BE2C (cell line): ENCODE data around the gene RALGPS1.

Experiments used
- DNase-seq: peaks from one replicate; pipeline ENCODE4 v3.0.0-alpha.2; 2020
- H3K27me3 ChIP-seq: fragments of 250-450 bp; sonication (Bioruptor Pico); 2 replicates; pipeline ENCODE4 v1.5.1; 2020; ENCODE audit warnings: mild to moderate bottlenecking
- H3K36me3 ChIP-seq: fragments of 250-450 bp; sonication (Bioruptor Pico); 2 replicates; pipeline ENCODE4 v1.5.1; 2020; ENCODE audit warnings: mild to moderate bottlenecking
- H3K4me1 ChIP-seq: fragments of 250-450 bp; sonication (Bioruptor Pico); 2 replicates; pipeline ENCODE4 v1.5.1; 2020
- H3K4me3 ChIP-seq: 2 replicates; pipeline ENCODE4 v1.5.1; 2011; ENCODE audit warnings: low read depth, low read length
- H3K9me3 ChIP-seq: fragments of 250-450 bp; sonication (Bioruptor Pico); 2 replicates; pipeline ENCODE4 v1.5.1; 2020
- CTCF ChIP-seq: IDR thresholded peaks from 2 replicates; pipeline ENCODE4 v1.5.1; 2012; ENCODE audit warnings: mild to moderate bottlenecking, low read depth, low read length

RALGPS1 gene

GRCh38 chr9:127107929-127108876 is 193.6 kb downstream of the RALGPS1 start:
- H3K27me3 ChIP-seq: no peaks in the 10 kb centered on the region
- H3K9me3 ChIP-seq: no peaks in the 10 kb centered on the region
- no peak for DNase-seq
- H3K4me3 ChIP-seq: no peak overlapping the region
- peaks cover 16% of the 10 kb centered on the region for H3K4me1 ChIP-seq
- H3K36me3 ChIP-seq: peaks cover 4% of the 10 kb centered on the region
- TF ChIP-seq CTCF: no peak

DNA sequence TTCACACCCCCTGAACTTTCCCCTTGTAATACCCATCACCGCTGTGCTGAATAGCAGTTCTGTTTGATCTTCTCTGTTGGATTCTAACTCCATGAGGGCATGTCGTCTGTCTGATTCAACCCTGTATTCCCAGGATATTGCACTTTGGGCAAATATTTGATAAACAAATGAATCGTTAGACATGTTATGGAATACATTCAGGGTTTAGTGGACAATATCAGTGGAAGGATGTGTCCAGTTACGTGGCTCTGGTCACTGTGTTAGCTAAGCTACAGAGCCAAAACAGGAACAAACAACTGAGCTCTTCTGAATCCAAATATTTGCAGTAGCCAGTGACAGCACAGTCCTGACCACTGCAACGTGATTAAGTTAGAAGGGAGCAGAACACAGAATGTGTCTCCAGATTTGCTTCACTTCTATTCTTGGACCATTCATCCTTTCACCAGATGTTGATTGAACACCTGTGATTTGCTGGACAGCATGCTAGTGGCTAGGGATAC is 194.7 kb downstream of the RALGPS1 start:
- Histone ChIP-seq H3K9me3 (no peaks in the 10 kb centered on the region), H3K27me3 (no peaks in the 10 kb centered on the region), H3K4me1 (peaks cover 10% of the 10 kb centered on the region), H3K4me3 (no peak overlapping the region), H3K36me3 (peaks cover 4% of the 10 kb centered on the region)
- TF ChIP-seq CTCF: no peak
- DNase-seq: no peak

DNA sequence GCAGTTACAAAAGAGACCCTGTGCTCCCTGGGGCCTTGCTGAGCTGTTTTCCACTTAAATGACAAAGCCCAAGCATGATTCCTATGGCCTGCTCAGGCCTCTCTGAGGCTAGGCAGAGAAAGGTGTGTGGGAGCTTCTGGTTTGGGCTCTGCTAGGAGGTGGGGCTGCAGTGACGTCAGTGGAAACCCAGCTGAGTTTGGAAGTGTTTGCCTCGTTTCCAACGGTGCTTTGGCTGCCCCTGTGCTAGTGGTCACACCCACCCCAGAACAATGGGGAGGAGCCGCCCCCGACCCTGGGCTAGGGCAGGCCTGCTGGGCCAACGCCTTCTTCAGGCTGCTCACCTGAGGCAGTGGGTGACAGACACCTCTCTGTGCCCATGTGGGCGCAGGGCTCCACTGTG is 197.5 kb downstream of the RALGPS1 start:
- TF ChIP-seq CTCF: no peak
- H3K9me3 ChIP-seq: no peaks in the 10 kb centered on the region
- H3K36me3 ChIP-seq: no peaks in the 10 kb centered on the region
- no peak overlapping the region for H3K4me3 ChIP-seq
- H3K27me3 ChIP-seq: no peaks in the 10 kb centered on the region
- no peak for DNase-seq
- H3K4me1 ChIP-seq: peaks cover 4% of the 10 kb centered on the region; the same call in 1 of the 2 replicates

- H3K4me1 ChIP-seq: peaks cover 4% of the 10 kb centered on the region; the same call in 1 of the 2 replicates
- H3K4me3 ChIP-seq: no peak overlapping the region
- no peak for DNase-seq
- no peaks in the 10 kb centered on the region for H3K27me3 ChIP-seq
- no peak for TF ChIP-seq CTCF
- H3K9me3 ChIP-seq: no peaks in the 10 kb centered on the region
- no peaks in the 10 kb centered on the region for H3K36me3 ChIP-seq
These were observed 198.2 kb downstream of the RALGPS1 start for GRCh38 chr9:127112735-127113161.

GRCh38 chr9:127113191-127113972 is 198.8 kb downstream of the RALGPS1 start:
- Histone ChIP-seq H3K9me3 (no peaks in the 10 kb centered on the region), H3K36me3 (no peaks in the 10 kb centered on the region), H3K4me1 (peaks cover 4% of the 10 kb centered on the region; the same call in 1 of the 2 replicates), H3K27me3 (no peaks in the 10 kb centered on the region), H3K4me3 (no peak overlapping the region)
- no peak for DNase-seq
- TF ChIP-seq CTCF: no peak
